Activated CD4-positive, alpha-beta T cell treated with anti-CD3 and anti-CD28 coated beads, Interleukin-2, amount 50 U/mL, for 1 hour (primary cell): Measurements from ENCODE around the gene KLHL17.
"Not testable (repeated sequence)": the region's sequence is repeated elsewhere in the genome, so short reads cannot be mapped to it uniquely, and the experiment has no call there.

Experiments
- DNase-seq: peaks from one replicate; pipeline ENCODE4 v3.0.0-alpha.2; 2020

The KLHL17 gene

DNA sequence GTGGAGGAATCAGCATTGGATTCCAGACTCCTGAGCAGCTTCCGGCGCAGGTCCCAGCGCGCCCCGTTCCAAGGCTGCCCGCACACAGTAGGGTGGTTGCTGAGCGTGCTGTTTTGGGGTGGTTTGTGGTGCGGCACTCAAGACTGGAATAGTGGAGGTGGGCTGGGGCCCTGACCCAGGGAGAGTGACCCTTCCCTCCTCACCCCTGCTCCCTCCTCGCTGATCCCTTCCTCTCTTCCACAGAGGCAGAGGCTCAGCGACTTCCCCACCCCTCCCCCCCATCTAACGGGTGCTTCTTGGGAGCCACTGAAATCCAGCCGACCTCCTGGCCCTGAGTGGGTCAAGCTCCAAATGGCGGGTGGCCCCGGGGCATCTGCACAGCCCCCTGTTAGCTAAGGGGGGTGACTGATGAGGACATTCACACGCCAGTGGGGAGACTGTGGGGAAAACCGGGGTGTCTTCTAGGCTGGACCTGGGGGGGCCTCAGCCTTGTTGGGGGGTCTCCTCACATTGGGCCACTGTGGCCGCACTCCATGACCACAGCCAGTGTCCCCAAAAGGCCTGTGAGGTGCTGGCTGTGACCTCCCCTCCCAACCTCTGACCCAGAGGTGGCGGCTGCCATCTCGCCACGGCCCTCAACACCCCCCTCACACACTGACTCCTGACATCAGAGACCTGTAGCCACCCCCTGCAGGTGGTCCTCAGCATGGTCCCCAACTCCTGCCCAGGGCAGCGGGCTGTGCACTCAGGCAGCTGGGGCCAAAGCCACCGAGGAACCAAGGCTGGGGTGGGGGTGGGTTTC is 43.4 kb downstream of the KLHL17 start:
- no peak for DNase-seq

DNA sequence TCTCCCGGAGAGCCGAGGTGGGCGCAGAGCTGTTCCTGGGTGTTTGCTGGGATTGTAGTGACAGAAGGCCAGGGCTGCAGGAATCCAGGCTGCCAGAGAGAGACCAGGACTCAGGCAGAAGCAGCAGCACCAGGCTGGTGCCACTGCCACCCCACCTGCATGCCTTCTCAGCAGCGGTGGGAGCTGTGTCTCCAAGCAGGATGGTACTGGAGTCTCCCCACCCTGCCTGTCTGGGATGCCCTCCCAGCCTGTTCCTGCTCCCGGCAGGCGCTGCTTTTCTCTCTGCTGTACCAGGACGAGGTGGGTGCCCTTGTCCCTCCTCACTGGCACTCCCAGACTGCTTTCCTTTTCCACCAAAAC is 44.0 kb downstream of the KLHL17 start:
- DNase-seq = no peak

DNA sequence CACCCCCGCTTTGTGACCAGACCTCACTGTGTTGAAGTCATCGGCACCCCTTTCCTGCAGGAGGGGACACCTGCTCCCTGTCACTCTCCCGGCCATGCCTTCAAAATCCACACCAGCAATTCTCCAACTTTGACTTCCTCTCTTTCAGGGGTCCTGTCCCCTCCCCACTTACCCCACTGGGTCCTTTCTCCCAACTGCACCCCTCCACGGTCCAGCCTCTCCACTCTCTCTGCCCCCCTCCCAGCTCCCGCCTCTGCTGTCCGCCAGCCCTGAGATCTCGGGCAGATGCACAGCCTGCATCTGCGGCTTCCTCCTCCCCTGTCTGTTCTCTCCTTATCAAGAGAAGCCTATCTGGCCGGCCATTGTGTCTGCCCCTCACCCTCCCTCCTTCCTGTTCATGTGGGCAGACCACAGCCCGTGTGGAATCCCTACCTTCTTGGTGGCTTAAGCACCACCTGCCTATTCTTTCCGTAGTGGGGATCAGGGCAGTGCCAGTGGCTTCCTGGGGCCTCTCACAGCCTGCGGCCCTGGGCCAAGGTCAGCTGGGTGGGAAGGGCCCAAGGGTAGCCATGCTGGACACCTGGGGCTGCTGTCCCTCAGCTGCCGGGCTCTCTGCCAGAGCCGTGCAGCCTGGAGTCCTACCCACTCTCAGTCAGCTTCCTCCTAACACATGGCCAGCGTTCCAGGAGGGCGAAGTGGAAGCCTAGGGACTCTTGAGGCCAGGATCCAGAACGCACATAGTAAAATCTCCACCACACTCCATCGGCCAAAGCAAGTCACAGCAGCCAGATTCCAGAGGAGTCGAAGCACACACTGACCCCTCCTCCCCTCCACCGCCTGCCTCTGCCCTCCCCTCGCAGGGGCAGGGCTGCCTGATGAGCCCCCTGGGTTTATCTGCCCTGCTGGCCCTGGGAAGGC is 44.7 kb downstream of the KLHL17 start:
- no peak for DNase-seq

DNA sequence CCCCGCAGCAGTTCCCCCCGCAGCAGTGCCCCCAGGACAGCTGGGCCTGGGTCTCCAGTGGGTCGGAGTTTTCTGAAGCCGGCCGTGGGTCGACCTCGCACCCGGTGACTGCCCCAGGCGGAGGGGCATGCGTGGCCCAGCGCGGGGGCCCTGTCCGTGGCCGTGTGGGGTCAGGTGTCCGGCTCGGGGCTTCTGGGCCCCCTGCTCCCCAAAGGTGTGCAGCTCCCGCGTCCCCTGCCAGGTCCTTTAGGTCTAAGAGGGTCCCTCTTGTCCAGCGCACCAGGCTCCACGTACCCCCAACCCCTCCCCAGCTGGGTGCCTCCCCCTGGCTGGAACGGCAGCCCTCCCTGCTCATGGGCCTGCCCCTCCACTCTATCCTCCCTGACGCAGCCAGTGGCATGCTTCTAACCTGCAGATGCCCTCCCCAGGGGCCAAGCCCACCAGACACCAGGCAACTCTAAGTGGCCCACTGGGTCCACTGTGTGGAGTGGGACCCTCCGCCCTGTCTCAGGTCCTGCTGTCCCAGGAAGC is 45.5 kb downstream of the KLHL17 start:
- no peak for DNase-seq

DNA sequence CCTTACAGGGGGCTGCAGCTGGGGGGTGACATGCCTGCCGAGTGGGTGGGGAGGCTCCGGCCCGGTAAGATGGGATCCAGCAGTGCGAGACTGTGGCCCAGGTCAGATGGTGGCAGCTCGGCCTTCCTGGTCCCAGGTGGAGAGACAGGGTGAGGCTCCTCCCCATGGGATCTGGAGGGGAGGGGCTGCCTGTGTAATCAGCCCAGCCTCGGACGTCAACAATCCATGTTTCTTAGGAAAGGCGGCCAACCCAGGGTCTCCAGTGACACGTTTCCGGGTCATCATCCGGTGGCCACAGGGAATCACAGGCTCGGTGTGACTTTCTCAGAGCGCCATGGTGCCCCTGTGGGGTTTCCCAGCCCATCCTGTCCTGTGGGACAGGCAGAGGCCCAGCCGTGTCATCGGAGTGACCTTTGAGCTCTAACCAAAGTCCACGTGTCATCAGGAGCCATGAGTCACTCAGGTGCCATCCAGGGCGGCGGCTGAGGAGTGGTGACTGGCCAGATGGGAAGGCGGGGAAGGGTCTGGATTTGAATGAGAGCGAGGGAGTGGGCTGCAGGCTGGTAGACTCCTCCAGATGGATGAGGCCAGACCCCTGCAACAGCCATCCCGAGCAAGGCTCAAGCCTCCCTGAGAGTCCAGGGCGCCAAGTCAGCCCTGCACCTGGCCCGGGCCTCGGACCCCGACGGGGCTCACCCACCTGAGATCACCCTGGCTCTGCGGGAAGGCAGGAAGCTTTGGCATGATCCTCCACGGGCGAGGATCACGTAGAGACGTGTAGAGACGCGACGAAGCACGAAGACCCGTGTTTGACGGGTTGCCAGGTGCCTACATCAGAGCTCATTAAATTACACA is 46.1 kb downstream of the KLHL17 start:
- DNase-seq = no peak

DNA sequence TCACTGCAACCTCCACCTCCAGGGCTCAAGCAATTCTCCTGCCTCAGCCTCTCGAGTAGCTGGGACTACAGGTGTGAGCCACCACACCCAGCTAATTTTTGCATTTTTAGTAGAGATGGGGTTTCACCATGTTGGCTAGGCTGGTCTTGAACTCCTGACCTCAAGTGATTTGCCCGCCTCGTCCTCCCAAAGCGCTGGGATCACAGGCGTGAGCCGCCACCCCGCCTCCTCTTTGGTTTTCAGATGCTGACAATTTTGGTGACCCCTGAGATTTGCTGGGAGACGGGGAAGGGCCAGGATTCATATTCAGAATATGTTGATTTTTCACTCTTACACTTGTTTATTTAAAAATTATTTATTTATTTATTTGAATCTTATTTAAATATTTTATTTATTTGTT is 49.7 kb downstream of the KLHL17 start:
- not testable (repeated sequence) for DNase-seq

DNA sequence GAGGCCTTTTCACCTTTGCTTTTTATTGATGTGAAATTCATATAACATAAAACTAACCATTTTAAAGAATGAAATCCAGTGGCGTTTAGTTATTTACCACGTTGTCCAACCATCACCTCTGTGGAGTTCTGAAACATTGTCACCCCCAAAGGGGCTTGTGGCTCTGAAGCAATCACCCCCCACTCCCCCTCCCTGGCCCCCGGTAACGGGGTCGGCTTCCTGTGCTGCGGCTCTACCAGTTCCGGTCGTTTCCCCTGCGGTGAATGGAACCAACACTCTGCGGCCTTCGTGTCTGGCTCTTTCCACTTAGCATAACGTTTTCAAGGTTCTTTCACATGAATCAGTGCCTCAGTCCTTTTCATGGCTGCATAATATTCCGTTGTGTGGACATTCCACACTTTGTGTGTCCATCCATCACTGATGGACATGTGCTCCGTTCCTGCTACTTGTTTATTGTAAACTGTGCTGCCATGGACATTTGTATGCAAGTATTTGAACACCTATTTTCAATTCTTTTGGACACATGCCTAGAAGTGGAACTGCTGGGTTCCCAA is 51.1 kb downstream of the KLHL17 start:
- no peak for DNase-seq

DNA sequence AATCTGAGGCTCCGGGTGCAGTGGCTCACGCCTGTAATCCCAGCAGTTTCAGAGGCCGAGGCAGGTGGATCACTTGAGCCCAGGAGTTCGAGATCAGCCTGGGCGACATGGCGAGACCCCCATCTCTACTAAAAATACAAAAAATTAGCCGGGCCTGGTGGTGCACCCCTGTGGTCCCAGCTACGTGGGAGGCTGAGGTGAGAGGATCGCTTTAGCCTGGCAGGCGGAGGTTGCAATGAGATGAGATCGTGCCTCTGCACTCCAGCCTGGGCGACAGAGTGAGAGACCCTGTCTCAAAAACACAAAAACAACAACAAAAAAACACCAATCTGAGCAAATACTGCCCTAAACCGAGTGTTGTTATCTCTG is 52.3 kb downstream of the KLHL17 start:
- not testable (repeated sequence) for DNase-seq

DNA sequence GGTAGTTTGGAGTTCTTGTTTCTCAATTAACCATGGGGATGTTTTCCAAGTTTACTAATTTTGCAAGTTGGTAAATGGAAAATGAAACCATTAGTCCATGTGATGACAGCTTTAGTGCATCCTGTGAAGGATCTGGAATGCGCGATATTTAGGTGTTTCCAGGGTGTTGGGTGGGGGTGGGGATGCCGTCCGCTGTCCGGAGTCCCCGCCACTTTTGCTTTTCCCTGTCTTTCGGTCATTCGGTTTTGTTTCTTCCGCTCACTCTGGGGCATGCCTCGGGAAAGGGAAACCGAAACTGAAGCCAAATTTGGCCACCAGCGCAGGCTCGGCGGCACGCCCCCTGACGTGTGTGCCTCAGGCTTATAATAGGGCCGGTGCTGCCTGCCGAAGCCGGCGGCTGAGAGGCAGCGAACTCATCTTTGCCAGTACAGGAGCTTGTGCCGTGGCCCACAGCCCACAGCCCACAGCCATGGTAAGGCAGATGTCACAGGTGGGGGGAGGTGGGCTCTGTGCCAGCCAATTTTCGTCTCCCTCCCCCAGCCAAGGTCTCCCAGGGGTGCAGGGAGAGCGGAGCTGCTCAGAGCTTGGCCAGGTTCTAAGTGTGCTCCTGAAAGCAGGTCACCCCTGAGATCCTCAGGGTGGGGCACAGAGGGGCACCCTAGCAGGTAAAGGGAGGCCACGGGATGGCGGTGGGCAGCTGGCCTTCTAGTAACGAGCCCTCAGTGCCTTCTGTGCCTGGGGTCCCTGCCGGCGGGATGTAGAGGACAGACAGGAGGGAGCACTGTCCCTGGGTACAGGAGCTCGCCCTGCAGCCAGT is 52.9 kb downstream of the KLHL17 start, which contains the start of gene ISG15:
Gene ISG15, plus strand, starts transcription at position 393 of the 817 bp plus-strand sequence. Its CDS starts 77 bp downstream, at position 470.
- DNase-seq = peak; percentile 88

DNA sequence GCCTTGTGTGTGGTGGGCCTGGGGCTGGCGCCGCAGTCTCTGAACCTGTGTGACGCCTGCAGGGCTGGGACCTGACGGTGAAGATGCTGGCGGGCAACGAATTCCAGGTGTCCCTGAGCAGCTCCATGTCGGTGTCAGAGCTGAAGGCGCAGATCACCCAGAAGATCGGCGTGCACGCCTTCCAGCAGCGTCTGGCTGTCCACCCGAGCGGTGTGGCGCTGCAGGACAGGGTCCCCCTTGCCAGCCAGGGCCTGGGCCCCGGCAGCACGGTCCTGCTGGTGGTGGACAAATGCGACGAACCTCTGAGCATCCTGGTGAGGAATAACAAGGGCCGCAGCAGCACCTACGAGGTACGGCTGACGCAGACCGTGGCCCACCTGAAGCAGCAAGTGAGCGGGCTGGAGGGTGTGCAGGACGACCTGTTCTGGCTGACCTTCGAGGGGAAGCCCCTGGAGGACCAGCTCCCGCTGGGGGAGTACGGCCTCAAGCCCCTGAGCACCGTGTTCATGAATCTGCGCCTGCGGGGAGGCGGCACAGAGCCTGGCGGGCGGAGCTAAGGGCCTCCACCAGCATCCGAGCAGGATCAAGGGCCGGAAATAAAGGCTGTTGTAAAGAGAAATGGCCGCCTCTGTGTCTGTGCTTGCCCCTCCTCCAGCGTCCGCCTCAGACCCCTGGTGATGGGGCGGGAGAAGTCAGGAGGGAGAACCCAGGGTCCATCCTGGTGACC is 53.7 kb downstream of the KLHL17 start:
- no peak for DNase-seq

DNA sequence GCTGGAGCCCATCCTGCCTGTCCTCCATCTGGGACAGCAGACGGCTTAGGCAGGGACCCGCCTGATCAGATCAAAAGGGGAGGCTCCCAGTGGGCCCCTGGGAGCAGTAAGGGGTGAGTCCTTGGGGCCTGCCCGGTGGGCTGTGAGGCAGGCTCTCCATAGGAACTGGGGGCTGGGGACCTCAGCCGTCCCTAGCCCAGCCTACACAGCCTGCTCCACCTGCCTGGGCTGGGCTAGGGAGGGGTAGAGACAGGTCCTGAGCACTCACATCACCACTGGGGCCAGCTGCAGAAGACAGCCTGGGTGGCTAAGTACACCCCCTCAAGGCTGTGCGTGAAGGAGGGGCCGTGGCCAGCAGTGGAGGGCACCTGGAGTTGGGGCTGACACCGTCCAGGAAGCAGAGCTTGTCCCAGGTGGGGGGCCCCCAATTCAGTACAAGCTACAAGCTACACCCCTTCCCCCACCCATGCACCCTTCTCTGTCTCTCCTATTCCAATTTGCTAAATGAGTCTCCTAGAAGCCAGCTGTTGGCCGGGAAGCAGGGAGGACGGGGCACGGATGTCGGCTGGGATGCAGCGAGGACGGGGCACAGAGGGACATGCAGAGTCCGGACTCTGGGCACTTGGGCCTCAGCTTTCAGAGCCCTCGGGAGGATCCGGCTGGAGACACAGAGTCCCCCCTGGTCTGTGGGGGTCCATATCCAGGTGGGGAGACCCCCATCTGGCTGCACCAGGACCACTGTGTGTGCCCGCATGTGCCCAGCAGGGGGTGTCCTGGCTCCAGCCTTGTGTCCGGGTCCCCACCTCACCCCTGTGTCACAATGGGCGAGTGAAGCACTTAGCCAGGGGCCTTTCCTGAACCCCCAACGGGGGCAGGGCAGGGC is 54.7 kb downstream of the KLHL17 start:
- DNase-seq = no peak
